Glomerular endothelial cell (primary cell): ENCODE measurements around the gene PEX10. TPM values are rescaled to one million over a fixed set of nuclear protein-coding genes. Genes with fewer than 3 reads are reported as not detected.
"Not testable (repeated sequence)": the region's sequence is repeated elsewhere in the genome, so short reads cannot be mapped to it uniquely, and the experiment has no call there.

Source experiments
- DNase-seq: peaks from one replicate; pipeline ENCODE4 v3.0.0-alpha.2; 2011; ENCODE audit warnings: low read depth, low spot score; ENCODE audit errors: extremely low read depth
- total RNA-seq: library from RNA; depleted of rRNA; stranded (reverse); fragments of >200 nt; gene quantifications from 2 replicates; pipeline ENCODE4 v1.2.3, GENCODE V29; 2015

The PEX10 gene
- total RNA-seq, 1 donor from 2014 or later, result 26.0 TPM

DNA sequence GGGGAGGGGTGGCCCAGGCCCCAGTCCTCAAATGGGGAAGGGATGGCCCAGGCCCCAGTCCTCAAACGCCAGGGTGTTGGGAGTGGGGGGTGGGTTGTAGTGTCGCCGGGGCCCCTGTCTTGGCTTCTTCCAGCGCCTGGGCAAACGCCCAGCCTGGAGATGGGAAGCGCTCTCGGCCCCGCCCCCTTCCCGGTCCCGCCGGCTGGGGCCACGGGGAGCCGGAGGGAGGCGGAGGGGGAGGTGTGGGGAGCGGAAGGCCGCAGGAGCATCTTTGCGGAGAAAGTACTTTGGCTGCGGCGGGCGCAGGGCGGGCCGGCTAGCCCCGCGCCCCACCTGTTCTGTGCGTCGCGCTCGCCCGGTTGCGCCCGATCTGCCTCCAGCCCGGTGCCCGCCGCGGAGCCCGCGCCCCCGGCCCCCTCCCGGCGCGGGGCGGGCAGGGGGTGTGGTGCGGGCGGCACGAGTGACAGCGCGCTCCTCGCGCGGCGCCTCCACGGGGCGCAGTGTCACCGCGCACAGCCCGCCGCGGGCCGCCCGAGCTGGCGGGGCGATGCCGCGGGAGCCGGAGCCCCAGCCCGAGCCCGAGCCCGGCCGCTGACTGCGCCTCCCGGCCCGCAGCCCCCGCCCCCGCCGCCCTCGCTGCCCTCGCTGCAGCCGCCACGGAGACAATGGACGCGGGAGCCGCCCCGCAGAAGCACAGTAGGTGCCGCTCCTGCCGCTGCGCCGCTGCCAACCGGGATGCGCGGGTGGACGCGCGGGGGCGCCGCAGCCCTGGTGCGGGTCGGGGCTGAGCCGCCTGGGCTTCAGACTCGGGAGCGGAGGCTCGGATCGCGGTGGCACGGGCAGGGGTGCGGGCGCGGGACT is 31.1 kb upstream of the PEX10 start:
- no peak for DNase-seq

DNA sequence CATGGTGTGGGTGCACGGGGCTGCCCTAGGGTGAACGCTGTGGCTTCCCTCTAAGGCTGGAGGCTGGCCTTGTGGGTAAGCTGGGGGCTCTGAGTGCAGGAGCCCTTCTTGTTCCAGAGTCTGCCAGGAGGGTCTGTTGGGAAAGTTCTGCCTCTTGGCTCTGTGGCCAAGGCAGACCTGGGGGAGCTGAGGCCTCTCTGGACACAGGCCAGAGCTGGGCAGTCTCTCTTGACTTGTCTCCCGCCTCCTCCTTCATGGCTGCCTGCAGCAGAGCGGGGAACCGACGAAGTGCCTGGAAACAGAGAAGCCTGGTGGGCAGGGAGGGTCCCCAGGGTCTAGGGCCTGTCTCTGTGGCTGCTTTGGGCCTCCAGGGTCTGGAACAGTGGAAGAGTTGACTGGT is 30.3 kb upstream of the PEX10 start:
- no peak for DNase-seq

DNA sequence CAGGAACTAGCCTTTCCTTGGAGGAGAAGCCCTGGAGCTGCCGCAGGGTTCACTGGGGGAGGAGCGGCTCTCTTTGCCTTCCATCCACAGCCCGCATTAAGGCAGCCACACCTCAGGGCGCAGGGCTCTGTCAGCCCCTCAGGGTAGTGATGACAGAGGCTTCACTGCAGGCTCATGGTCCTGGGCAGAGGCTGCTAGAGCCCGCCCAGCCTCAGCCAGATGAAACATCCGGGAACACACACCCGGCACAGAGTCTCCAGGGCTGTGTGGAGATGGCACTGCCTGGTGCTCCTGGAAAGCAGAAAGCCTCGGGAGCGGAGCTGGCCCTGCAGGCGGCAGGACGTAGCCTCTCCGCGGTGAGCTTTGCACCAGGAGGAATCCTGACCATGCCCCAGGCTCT is 29.4 kb upstream of the PEX10 start:
- DNase-seq, result no peak

DNA sequence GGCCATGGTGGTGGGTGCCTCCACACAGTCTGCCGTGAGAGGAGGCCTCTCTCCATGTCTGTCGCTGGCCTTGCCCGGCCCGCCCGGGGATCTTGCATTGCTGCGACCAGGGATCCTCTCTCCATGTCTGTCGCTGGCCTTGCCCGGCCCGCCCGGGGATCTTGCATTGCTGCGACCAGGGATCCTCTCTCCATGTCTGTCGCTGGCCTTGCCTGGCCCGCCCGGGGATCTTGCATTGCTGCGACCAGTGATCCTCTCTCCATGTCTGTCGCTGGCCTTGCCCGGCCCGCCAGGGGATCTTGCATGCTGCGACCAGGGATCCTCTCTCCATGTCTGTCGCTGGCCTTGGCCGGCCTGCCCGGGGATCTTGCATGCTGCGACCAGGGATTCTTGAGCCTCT is 28.0 kb upstream of the PEX10 start:
- not testable (repeated sequence) for DNase-seq

DNA sequence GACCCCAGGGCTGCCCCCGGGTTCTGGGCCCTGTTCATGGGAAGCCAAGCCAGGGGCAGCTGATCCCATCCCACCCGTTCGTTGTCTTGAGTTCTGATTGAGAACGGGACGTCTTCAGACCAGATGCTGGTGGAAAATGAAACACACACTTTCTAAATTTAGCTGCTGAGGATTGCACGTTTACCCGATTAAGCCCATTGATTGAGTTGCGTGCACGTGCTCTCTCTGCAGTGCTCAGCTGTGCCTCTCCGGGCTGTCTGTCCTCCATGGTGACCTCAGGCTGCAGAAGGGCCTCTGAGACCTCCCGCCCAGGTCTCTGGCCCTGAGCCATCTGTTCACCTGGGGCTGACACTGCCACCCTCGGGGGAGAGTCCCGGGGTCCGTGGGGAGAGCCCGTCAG is 27.0 kb upstream of the PEX10 start:
- no peak for DNase-seq

DNA sequence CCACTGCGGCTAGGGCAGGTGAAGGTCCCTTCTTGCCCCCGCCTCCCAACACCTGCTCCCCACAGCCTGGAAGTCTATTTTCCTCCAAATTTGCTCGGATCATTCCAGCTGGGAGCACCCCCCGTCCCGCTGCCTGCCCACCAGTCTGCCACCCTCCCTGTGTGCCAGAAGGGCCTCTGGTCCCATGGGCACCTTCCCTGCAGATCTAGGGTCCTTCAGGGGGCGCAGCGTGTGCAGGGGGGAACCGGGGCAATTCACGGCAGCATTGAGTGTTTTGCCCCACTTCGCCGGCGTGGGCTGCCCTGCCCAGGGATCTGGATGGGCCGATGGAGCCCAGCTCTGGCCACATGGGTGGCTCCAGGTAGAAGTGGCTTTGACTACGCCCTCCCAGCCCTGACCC is 26.3 kb upstream of the PEX10 start:
- no peak for DNase-seq

DNA sequence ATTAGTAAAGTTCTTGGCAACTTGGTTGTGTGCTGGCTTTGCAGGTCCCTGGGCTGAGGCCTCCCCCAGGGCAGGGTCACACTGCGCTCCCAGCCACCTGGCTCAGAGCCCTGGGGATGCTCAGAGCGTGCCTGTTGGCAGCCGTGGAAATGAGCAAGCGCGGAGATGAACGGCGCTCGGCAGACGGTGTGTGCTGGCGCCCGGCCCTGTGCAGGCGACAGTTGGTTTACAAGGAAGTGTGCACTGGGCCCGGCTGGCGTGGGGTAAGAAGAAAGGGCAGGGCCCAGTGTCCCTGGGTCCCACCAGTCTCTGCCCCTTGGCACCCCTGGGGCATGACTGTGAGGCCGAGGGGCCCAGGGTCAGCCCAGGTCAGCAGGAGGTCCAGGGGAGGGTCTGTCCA is 25.7 kb upstream of the PEX10 start:
- DNase-seq, result no peak

DNA sequence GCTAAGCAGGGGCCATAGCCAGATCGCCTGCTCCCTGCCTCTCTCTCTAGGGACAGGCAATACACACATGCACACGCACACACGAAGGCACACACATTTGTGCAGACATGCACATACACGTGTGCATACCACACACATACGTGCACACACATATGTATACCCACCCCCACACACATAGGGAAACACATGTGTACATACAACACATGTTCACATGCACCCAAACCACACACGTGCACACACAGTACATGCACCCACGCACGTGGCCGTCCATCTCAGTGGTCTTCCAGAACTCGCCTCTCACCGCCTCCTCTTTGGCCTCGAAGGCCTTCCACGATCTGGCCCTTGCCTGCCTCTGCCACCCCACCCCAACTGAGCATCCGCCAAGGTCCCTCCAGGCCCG is 25.3 kb upstream of the PEX10 start:
- DNase-seq, result no peak

DNA sequence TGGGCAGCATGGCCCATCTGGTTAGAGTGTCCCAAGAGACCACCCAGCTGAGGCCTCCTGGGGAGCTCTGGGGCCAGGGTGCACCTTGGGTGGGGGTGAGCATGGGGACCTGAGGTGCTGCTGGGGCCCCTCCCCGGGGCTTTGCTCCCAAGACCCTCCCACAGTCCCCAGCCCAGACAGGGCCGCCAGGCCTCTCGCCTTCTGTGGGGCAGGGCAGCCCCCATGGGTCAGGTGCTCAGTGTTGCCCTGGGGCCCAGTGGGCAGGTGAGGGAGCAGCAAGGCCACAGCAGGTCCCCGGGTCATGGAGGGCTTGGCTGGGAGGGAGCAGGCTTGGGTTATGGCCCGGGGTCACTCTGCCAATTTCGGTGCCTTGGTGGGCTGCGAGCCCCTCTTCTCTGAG is 24.5 kb upstream of the PEX10 start:
- DNase-seq, result no peak

DNA sequence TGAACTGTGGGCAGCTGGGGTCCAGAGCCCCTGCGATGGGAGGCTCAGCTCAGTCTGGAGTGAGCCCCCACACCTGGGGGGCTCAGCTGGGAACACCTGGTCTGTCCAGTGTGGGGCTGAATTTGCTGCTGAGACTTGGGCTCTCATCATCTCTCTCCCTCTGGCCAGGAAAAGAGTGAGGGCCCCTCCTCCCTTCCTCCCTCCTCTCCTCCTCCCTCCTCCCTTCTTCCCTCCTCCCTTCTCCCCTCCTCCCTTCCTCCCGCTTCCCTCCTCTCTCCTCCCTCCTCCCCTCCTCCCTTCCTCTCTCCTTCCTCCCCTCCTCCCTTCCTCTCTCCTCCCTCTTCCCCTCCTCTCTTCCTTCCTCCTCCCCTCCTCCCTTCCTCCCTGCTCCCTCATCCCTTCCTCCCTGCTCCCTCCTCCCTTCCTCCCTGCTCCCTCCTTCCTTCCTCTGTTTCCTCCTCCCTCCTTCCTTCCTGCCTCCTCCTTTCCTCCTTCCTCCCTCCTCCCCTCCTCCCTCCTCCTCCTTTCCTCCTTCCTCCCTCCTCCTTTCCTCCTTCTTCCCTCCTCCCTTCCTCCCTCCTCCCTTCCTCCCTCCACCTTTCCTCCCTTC is 23.5 kb upstream of the PEX10 start:
- no peak for DNase-seq

DNA sequence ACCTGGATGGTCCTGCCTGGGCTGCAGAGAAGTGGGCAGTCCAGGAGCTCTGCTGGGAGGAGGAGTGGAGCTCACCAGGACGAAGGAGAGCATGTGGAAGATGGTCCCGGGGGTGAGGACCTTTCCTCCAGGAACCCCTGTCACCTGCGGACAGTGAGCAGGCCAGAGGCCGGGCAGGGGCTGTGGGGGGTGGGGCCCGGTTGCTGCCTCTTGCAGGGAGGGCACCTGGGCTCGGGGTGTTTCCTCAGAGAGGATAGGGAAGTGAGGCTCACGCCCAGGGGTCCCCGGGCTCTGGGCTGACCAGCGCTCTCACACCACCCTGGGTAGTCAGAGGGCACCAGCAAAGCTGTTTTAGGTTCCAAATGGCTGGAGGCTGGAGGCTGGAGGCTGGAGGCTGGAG is 22.7 kb upstream of the PEX10 start:
- DNase-seq, result no peak

DNA sequence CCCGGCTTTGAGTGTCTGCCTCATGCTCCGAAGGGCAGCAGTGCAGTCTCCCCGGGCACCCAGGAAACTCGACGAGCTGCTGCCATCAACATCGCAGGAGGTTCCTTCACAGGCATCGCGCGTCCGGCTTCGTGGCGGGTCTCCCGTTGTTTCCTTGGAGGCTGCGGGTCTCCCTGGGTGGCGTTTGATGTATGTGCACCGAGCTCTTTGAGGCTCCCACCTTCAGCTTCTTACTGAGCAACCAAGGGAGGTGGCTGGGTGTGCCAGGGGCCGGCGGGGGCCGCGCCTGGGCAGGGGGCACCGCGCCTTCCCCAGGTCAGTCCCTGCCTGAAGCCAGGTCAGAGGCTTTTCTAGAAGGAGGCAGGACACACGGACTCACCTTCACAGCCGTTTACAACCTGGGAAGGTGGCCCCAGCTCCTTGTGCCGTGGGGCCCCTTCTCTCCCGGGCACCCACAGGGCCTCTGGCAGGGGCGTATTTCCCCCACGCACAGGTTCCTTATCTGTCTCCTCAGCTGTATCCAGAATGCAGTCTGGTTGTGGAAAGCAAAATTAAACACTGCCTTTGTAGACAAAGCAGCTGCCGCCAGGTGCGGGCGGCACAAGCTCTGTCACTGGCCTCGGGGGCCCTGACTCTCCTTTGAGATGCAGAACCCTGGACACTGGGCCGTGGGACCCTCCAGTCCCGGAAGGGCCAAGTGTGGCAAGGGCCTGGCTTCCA is 21.7 kb upstream of the PEX10 start:
- DNase-seq, result no peak

DNA sequence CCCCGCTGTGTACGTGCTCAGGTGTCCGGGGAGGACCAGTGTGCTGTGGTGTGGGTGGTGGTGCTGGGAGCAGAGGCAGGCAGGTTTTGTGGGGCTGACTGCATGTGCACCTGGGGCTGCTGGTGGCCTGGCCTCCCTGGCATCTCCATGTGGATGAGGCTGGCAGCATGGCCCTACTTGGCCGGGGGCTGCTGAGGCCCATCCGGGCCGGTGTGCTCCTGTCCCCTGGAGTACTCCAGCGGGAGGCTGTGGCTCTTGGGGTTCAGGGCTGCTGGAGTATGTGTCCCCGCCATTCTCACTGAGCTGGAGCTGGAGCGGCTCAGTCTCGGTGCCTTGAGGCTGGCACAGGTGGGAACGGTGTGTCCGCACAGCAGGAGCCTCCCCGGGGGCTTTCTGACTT is 20.8 kb upstream of the PEX10 start:
- no peak for DNase-seq

DNA sequence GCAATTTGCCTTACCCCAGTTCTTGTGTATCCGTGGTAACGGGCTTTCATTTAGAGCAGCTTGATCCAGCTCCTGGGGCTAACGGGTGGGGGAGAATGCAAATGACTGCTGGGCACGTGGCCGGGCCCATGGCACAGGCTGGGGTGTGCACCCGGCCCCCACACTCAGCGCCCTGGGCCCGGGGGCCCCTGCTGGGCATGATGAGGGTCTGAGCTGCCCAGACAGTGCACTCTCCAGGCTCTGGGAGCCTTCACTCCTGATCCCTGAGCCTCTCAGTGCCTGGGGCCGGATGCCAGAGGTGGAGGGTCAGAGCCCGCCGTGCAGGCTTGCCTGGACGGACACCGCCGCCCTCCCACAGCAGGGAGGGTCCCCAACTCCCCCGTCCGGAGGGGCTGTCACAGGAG is 20.1 kb upstream of the PEX10 start:
- DNase-seq, result no peak

DNA sequence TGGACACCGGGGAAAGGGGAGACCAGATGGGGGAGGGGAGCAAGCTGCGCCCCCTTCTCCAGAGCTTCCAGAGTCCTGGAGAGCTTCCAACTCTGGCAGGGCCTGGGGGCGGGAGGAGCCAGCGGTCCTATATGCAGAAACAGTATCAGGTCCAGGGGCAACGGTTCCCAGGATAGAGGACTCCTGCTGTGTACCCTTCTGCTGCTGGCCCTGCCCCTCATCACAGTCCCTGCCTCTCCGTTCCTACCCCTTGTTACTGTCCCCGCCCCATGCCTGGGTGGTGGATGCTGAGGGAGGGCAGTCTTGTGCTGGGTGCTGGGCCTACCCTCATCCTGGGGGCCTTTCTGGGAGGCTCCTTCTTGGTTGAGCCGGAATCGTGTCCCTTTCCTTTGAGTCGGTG is 19.2 kb upstream of the PEX10 start:
- no peak for DNase-seq

DNA sequence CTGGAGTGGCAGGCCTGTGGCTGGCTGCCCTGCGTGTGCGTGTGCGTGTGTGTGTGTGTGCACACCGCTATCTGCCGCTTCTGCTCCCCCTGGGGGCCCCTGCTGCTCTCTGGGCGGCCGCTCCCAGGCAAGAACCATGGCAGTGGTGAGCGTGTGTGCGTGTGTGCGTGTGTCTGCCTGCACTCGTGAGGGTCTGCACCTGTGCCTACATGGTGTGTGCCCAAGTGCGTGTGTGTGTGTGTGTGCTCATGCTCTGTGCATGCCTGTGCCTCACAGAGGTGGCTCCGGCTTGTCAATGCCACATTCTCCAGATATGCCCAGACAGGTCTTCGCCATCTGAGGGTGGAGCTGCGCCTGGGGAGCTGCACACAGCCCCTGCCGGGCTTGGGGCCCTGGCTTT is 18.7 kb upstream of the PEX10 start:
- DNase-seq, result no peak

DNA sequence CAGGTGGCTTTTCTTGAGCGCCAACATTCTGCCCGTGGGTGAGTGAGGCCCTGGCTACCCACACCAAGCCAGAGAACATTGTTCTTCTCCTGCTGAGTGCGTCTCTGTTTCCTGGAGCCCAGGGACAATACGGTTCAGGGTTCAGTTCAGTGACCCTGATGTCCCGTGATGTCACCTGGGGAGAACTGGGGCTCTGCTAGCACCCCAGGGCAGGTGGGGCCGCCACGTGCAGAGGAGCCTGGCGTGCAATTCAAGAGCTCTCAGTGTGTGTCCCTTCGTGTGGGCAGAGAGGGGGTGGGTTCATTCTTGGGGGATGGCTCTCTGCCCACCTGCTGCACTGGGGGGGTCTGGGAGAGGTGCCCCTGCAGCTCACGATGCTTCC is 18.2 kb upstream of the PEX10 start:
- no peak for DNase-seq

DNA sequence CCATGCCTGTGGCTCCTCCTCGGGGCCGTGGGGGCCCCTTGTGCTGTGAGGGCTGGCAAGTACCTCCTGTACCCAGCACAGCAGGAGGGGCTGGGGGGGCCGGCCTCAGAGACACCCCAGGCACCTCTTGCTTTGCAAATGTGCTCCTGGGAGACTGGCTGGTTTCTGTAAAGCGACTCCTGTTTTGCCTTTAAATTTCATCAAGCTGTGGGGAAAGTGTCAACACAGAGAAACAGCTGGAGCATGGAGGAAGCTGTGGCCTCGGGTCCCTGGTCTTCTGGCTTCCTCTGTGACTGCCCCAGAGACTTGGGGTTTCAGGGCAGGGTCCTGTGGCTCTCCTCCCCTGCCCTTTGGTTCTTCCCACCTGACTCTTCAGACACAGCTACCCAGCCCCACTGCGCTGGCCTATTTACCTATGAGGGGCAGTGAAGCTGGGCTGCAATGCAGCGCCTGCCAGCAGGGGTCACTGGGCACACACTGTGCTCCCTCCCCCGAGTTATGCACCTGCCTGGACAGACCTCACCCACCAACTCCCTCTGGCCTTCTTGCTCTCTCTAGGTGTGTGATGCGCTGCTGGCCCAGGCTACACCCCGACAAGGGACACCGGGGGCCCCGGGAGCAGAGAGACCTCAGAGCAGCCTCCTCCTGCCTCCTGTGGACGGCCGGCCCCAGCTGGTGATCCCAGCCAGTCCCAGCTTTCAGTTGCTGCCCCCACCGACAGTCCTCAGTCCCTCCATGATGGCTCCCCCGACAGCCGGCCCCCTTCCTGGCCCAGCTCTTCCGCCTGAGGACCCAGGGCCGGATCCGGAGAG is 17.6 kb upstream of the PEX10 start:
- no peak for DNase-seq

DNA sequence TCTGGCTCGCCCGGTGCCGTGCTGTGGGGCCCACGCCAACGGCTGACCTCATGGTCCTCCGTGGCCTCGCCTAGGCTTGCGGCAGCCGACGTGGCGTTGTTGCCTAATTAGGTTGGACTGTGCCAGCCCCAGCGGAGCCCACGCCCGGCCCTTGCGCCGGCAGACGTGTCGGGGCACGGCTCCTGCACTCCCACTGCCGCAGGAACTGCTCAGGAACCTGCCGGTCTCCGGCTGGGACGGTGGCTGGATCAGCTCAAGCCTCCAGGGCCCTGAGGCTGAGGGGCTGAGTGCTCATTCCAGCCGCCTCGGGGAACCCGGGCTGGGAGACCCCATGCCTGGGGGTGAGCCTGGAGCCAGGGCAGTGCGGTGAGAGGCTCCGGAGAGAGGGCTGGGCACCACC is 16.1 kb upstream of the PEX10 start:
- DNase-seq, result no peak

DNA sequence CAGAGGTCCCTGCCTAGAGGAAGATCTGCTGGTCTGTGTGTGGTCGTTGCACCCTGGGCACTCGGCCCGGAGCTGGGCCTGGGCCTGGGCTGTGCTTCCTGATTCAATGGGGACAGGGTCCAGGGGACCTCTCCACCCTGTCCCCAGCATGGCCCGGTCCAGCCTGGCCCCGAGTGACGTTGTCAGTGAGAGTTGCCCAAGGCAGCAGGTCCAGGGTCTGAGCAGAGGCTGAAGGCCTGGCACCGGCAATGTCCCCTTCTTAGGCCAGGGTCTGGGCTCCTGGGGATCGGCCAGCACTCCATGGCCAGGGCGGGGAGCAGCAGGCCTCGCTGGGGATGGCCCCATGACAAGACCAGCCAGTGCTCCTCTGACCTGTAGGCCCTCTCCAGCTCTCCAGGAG is 15.6 kb upstream of the PEX10 start:
- no peak for DNase-seq

DNA sequence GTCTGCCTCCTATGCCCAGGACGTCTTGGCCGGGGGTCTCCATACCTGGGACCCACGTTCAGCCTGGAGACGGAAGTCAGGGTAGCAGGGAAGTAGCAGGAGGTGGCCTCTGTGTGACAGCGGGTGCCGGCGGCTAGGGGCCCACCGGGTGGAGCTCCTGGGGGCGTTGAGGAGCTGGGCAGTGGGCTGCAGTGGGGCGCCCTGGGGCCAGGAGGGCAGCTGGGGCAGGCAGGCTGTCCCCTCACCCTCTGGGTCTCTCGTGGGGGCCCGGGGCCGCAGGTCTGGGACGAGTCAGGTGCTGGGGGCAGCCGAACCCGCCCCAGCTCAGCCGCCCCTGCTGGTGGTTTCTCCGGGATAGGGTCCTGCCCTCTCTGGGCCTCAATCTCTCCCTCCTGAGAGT is 14.7 kb upstream of the PEX10 start:
- DNase-seq, result no peak
